HCEC 1CT (cell line): Measurements from ENCODE around the gene ADCK2.
A peak's percentile ranks its signal among the peaks of the same experiment; 100 is the strongest.
"Not testable (repeated sequence)": the region's sequence is repeated elsewhere in the genome, so short reads cannot be mapped to it uniquely, and the experiment has no call there.

Experiments
- DNase-seq: peaks from one replicate; pipeline ENCODE4 v3.0.0-alpha.2; 2017

The ADCK2 gene

GRCh38 chr7:140646931-140647647 lies 25.7 kb upstream of the ADCK2 start:
- peak; percentile 49 for DNase-seq

GRCh38 chr7:140649556-140650205 lies 23.1 kb upstream of the ADCK2 start:
- peak; percentile 36 for DNase-seq

GRCh38 chr7:140650367-140650766 lies 22.4 kb upstream of the ADCK2 start:
- DNase-seq = no peak

GRCh38 chr7:140653319-140654108 lies 19.2 kb upstream of the ADCK2 start:
- DNase-seq = peak; percentile 45

- DNase-seq = no peak
Observed at GRCh38 chr7:140654109-140654387, 18.7 kb upstream of the ADCK2 start.

- no peak for DNase-seq
Observed at GRCh38 chr7:140654661-140655060, 18.1 kb upstream of the ADCK2 start.

GRCh38 chr7:140655511-140656408 lies 17.0 kb upstream of the ADCK2 start:
- no peak for DNase-seq

GRCh38 chr7:140656548-140657515 lies 15.9 kb upstream of the ADCK2 start:
- DNase-seq = peak; percentile 31

GRCh38 chr7:140657891-140658290 lies 14.9 kb upstream of the ADCK2 start:
- no peak for DNase-seq

GRCh38 chr7:140659856-140660255 lies 12.9 kb upstream of the ADCK2 start:
- no peak for DNase-seq

GRCh38 chr7:140661124-140661523 lies 11.6 kb upstream of the ADCK2 start:
- no peak for DNase-seq

- DNase-seq = not testable (repeated sequence)
Observed at GRCh38 chr7:140662938-140663337, 9.8 kb upstream of the ADCK2 start.

GRCh38 chr7:140667476-140667875 lies 5.3 kb upstream of the ADCK2 start:
- no peak for DNase-seq

GRCh38 chr7:140668641-140669040 lies 4.1 kb upstream of the ADCK2 start:
- DNase-seq = no peak

GRCh38 chr7:140669352-140669751 lies 3.4 kb upstream of the ADCK2 start:
- DNase-seq = no peak

GRCh38 chr7:140669862-140670261 lies 2.9 kb upstream of the ADCK2 start:
- not testable (repeated sequence) for DNase-seq

- no peak for DNase-seq
Observed at GRCh38 chr7:140670343-140670935, 2.3 kb upstream of the ADCK2 start.

- DNase-seq = no peak
Observed at GRCh38 chr7:140671966-140672365, 779 bp upstream of the ADCK2 start.

- no peak for DNase-seq
Observed at GRCh38 chr7:140673063-140673773, 473 bp downstream of the ADCK2 start.

GRCh38 chr7:140673774-140674155 lies 1.0 kb downstream of the ADCK2 start:
- DNase-seq = no peak

- no peak for DNase-seq
Observed at GRCh38 chr7:140674356-140674800, 1.6 kb downstream of the ADCK2 start.
